HL-60 (cell line): ENCODE measurements around the gene HPS1.

Experiments used
- TF ChIP-seq, protein P1 (sequence below): IDR thresholded peaks from 2 replicates; pipeline ENCODE4 v1.6.1; 2012; ENCODE audit warnings: low read depth; ENCODE audit not compliant: insufficient replicate concordance
- TF ChIP-seq, protein P2 (sequence below): IDR thresholded peaks from one replicate; pipeline ENCODE4 v1.5.1; 2011; ENCODE audit warnings: low read length, control low read depth, inconsistent platforms; ENCODE audit not compliant: insufficient read depth

DNA sequence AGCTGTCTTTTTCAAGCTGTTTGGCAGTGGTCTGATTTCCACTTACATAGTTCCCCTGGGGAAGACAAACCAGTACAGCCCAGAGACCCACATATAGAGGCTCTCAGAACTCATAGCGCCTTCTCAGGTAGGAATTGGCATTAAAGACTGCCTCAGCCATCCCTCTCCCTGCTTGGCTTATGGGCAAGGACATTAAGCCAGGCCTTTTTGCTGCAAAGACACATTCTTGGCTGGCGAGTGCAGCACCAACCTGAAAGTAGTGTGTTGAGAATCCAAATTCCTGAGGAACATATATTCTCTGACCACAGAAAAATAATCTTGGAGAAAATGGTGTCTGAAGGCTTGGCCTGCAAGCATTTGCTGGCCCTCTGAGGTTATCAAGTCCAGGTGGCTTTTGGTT is 39.2 kb upstream of the HPS1 start:
- TF ChIP-seq, protein P1, sequence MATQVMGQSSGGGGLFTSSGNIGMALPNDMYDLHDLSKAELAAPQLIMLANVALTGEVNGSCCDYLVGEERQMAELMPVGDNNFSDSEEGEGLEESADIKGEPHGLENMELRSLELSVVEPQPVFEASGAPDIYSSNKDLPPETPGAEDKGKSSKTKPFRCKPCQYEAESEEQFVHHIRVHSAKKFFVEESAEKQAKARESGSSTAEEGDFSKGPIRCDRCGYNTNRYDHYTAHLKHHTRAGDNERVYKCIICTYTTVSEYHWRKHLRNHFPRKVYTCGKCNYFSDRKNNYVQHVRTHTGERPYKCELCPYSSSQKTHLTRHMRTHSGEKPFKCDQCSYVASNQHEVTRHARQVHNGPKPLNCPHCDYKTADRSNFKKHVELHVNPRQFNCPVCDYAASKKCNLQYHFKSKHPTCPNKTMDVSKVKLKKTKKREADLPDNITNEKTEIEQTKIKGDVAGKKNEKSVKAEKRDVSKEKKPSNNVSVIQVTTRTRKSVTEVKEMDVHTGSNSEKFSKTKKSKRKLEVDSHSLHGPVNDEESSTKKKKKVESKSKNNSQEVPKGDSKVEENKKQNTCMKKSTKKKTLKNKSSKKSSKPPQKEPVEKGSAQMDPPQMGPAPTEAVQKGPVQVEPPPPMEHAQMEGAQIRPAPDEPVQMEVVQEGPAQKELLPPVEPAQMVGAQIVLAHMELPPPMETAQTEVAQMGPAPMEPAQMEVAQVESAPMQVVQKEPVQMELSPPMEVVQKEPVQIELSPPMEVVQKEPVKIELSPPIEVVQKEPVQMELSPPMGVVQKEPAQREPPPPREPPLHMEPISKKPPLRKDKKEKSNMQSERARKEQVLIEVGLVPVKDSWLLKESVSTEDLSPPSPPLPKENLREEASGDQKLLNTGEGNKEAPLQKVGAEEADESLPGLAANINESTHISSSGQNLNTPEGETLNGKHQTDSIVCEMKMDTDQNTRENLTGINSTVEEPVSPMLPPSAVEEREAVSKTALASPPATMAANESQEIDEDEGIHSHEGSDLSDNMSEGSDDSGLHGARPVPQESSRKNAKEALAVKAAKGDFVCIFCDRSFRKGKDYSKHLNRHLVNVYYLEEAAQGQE, result no peak
- TF ChIP-seq, protein P2, sequence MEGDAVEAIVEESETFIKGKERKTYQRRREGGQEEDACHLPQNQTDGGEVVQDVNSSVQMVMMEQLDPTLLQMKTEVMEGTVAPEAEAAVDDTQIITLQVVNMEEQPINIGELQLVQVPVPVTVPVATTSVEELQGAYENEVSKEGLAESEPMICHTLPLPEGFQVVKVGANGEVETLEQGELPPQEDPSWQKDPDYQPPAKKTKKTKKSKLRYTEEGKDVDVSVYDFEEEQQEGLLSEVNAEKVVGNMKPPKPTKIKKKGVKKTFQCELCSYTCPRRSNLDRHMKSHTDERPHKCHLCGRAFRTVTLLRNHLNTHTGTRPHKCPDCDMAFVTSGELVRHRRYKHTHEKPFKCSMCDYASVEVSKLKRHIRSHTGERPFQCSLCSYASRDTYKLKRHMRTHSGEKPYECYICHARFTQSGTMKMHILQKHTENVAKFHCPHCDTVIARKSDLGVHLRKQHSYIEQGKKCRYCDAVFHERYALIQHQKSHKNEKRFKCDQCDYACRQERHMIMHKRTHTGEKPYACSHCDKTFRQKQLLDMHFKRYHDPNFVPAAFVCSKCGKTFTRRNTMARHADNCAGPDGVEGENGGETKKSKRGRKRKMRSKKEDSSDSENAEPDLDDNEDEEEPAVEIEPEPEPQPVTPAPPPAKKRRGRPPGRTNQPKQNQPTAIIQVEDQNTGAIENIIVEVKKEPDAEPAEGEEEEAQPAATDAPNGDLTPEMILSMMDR, result no peak
